ENCODE measurements around the gene TAPT1. TPM values are rescaled to one million over a fixed set of nuclear protein-coding genes. Genes with fewer than 3 reads are reported as not detected.
A peak's percentile ranks its signal among the peaks of the same experiment; 100 is the strongest.

TAPT1 gene
- polyA plus RNA-seq, 2 of the 4 experiments (the other 2 are of a cell fraction), result 11.5 to 17.1 TPM

DNA sequence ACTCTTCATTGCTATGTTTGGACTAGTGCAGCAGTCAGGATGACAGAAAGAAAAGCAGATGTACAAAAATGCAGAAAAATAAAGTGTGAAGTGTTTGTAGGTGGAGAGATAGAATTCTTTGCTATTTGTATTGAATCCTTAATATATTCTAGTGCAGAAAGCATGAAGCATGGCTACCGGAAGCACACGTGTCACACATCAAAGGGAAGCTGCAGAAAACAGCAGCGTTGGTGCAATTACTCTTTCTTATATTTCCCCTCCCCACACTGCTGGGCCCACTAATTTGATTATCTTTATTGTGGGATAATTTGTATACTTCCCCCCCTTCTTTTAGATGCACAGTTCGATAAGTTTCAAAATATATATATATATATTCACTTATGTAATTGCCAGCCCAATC, 35.9 kb upstream of the TAPT1 start:
- Histone ChIP-seq H3K4me1 (no peaks in the 10 kb centered on the region), H3K4me3 (no peak overlapping the region), H3K4me2 (no peak overlapping the region), H3K9me3 (no peaks in the 10 kb centered on the region), H3K27ac (no peak overlapping the region)
- no peak for FAIRE-seq
- WGBS (ENCODE audit: missing lambda C conversion rate), result 90% methylated on average over 4 of the region's 4 CpGs
- ChIA-PET CTCF (no interaction called here), POLR2A (no interaction called here)
- no peak for TF ChIP-seq EHMT2 (IDR thresholded peaks at IDR 0.05; ENCODE audit: low read depth)
- DNase-seq (ENCODE audit: low read depth in 1 of 2, low spot score in 1 of 2), result no peak
- no peak for ATAC-seq

DNA sequence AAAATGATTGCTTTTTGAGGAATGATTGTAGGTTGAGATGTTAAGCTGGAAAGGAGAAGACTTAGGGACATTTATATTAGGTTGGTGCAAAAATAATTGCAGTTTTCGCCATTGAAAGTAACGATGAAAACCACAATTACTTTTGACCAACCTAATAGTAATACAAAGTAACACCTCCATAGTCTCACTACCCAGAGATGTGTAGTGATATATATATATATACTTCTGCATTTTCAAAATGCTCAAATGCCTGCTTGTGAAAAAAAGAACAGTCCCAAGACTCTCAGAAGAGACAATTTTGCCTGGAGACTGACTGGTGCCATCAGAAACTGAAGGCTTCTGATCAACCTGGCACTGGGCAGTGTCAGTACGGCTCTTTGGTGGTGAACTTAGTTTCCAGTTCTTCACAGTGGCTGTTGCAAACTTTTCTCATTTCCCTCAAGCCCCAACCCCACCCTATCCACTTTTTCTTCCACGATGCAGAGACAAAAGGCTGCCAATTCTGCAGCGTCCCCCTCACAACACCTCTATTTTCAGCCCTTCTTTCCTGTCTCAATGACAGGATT, 35.1 kb upstream of the TAPT1 start:
- Histone ChIP-seq H3K4me3 (no peak overlapping the region), H3K9me3 (no peaks in the 10 kb centered on the region), H3K4me1 (no peaks in the 10 kb centered on the region), H3K4me2 (no peak overlapping the region), H3K27ac (no peak overlapping the region)
- WGBS (ENCODE audit: missing lambda C conversion rate), result 89% methylated on average over 5 of the region's 5 CpGs
- ATAC-seq, result no peak
- DNase-seq (ENCODE audit: low read depth in 1 of 2, low spot score in 1 of 2), result no peak
- TF ChIP-seq POLR2AphosphoS2 (conservative IDR thresholded peaks at IDR 0.05; ENCODE audit: low read length) (no peak), EHMT2 (IDR thresholded peaks at IDR 0.05; ENCODE audit: low read depth) (no peak), FOSB (CRISPR knock-in tag; IDR thresholded peaks at IDR 0.05) (no peak), KDM1A (IDR thresholded peaks at IDR 0.05; ENCODE audit: low read depth) (no peak), BHLHE40 (IDR thresholded peaks at IDR 0.05; ENCODE audit: low read depth, low read length) (no peak), RARB (CRISPR knock-in tag; IDR thresholded peaks at IDR 0.05) (no peak), ZSCAN20 (CRISPR knock-in tag; IDR thresholded peaks at IDR 0.05) (no peak), MYC (IDR thresholded peaks at IDR 0.05; ENCODE audit: borderline replicate concordance, low read length) (no peak), ZNF302 (CRISPR knock-in tag; IDR thresholded peaks at IDR 0.05) (no peak), ZFP36 (IDR thresholded peaks at IDR 0.05; ENCODE audit: borderline replicate concordance, partially characterized antibody) (no peak), NR3C1 (IDR thresholded peaks at IDR 0.05) (no peak)
- TF ChIP-seq, protein P1, sequence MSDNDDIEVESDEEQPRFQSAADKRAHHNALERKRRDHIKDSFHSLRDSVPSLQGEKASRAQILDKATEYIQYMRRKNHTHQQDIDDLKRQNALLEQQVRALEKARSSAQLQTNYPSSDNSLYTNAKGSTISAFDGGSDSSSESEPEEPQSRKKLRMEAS (IDR thresholded peaks at IDR 0.05), result no peak
- TF ChIP-seq, protein P2, sequence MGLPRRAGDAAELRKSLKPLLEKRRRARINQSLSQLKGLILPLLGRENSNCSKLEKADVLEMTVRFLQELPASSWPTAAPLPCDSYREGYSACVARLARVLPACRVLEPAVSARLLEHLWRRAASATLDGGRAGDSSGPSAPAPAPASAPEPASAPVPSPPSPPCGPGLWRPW (IDR thresholded peaks at IDR 0.05), result no peak
- CTCF ChIA-PET, result no interaction called here
- POLR2A ChIA-PET, result no interaction called here
- FAIRE-seq, result no peak

DNA sequence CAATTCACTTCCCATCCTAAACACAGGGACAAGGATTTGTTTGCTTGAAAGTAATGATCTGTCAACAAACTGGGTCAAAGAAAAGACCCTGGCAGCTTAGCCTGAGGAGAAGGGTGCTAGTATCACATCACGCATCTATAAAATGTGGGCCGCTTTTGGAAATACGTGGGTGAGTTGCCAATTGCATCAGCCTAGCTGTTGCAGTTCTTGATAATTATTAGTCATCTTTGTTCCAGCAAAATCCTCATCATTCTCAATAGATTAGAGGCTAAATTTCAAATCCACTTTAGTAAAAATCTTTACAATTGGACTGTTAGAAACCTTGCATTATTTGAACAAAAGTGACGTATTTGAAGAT, 33.6 kb upstream of the TAPT1 start:
- no peak for FAIRE-seq
- WGBS (ENCODE audit: missing lambda C conversion rate), result 93% methylated on average over 4 of the region's 4 CpGs
- Histone ChIP-seq H3K4me1 (no peaks in the 10 kb centered on the region), H3K4me3 (no peak overlapping the region), H3K4me2 (no peak overlapping the region), H3K27ac (0 out of 6 replicates have a peak overlapping the region, but pooled peaks of 1 of the 2 experiments have one; percentile 14), H3K9me3 (no peaks in the 10 kb centered on the region)
- no peak for DNase-seq (ENCODE audit: low read depth in 1 of 2, low spot score in 1 of 2)
- TF ChIP-seq RARB (CRISPR knock-in tag; IDR thresholded peaks at IDR 0.05) (no peak), ZC3H11A (IDR thresholded peaks at IDR 0.05) (no peak), HOXB5 (CRISPR knock-in tag; IDR thresholded peaks at IDR 0.05) (no peak), FOSB (CRISPR knock-in tag; IDR thresholded peaks at IDR 0.05) (no peak), HDAC2 (IDR thresholded peaks at IDR 0.05) (no peak), SMC3 (IDR thresholded peaks at IDR 0.05) (no peak), HOXA7 (CRISPR knock-in tag; IDR thresholded peaks at IDR 0.05) (no peak), ZFP36 (IDR thresholded peaks at IDR 0.05; ENCODE audit: borderline replicate concordance, partially characterized antibody) (no peak), NFE2L2 (conservative IDR thresholded peaks at IDR 0.05; ENCODE audit: low read length) (no peak), CBX2 (IDR thresholded peaks at IDR 0.05; ENCODE audit: borderline replicate concordance, low read depth) (no peak), POLR2AphosphoS2 (conservative IDR thresholded peaks at IDR 0.05; ENCODE audit: low read length) (no peak)
- ChIA-PET CTCF (no interaction called here), POLR2A (no interaction called here)
- no peak for ATAC-seq

DNA sequence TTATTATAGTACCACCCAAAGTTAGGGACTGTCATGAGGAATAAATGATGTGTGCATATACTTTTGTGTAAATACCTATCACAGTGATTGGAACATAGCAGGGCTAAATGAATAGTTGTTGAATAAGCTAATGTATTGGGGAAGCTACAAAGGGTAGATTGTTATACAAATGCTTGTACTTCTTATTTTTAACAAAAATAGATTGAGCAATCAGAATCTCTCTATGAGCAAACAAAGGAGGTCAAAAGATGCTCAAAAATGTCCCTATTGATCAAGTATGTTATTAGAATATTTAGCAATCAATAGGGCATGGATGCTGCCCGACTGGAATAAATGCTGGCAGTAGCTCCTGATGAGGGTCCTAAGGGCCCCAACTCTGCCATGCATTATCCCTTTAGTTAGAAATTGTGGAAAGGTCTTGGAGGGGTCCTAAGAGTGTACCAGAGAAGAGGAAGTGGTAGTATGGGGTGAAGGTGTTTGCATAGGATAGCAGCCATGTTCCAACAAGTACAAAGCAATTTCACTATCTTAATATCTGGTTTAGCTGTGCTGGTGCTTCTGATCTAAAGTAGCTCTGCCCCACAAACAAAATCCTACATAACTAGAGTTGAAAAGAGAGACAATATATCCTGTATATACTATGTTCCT, 33.1 kb upstream of the TAPT1 start:
- Histone ChIP-seq H3K4me3 (no peak overlapping the region), H3K9me3 (no peaks in the 10 kb centered on the region), H3K27ac (0 out of 6 replicates have a peak overlapping the region, but pooled peaks of 1 of the 2 experiments have one; percentile 14), H3K4me1 (peaks cover 3% of the 10 kb centered on the region), H3K4me2 (no peak overlapping the region)
- 30% methylated on average over 1 of the region's 1 CpG for WGBS (ENCODE audit: missing lambda C conversion rate)
- DNase-seq (ENCODE audit: low read depth in 1 of 2, low spot score in 1 of 2) (no peak), FAIRE-seq (no peak), ATAC-seq (no peak)
- TF ChIP-seq ESRRA (IDR thresholded peaks at IDR 0.05; ENCODE audit: borderline replicate concordance, low read length), result no peak
- no peak for TF ChIP-seq EP300 (IDR thresholded peaks at IDR 0.05)
- TF ChIP-seq EHMT2 (IDR thresholded peaks at IDR 0.05; ENCODE audit: low read depth), result no peak
- ChIA-PET POLR2A (no interaction called here), CTCF (interaction anchor here (1.3 kb wide), 1 partner anchor 53 kb away, joined by 3 read pairs; no protein-coding TSS in a partner anchor)

Measured in A549 (cell line).